HCT116 (cell line): Measurements from ENCODE around the gene NT5C1A. TPM values are rescaled to one million over a fixed set of nuclear protein-coding genes. Genes with fewer than 3 reads are reported as not detected.

Experiments
- ATAC-seq: fragments of 200-7000 bp; cut with Tn5 transposase; 2 replicates; pipeline ENCODE4 v1.9.1; 2020; ENCODE audit warnings: mild to moderate bottlenecking, moderate library complexity
- BruUV-seq: library from RNA; stranded (reverse); fragments of 400-500 nt; replicated peaks from 2 replicates; lab custom pipeline; 2021; lab: Mats Ljungman, UMichigan
- CTCF ChIA-PET: fragments of 300-600 bp; sonication (Branson Sonifier 250); formaldehyde crosslinking; loops from one replicate; lab custom pipeline; 2021; ENCODE audit warnings: antibody characterized with exemption; lab: Charles Lee
- POLR2A ChIA-PET: fragments of 300-600, 350-600 bp; sonication (Branson Sonifier 250); formaldehyde crosslinking; loops from one replicate; lab custom pipeline; 2021; ENCODE audit warnings: antibody characterized with exemption; lab: Charles Lee
- RAD21 ChIA-PET, 2 experiments: fragments of 300-600 bp; sonication (Branson Sonifier 250); formaldehyde crosslinking; loops; one replicate each; lab custom pipeline; 2023; ENCODE audit warnings: low total read pairs in 2 of 2; ENCODE audit not compliant: uncharacterized antibody in 2 of 2, unreplicated experiment in 2 of 2, low non-redundant PET in 1 of 2; lab: Charles Lee
- DNase-seq: peaks from one replicate; pipeline ENCODE4 v3.0.0-alpha.2; 2010; ENCODE audit warnings: low read depth, low spot score
- H2AFZ ChIP-seq: fragments of 200-600 bp; shearing (Covaris generic), sonication (generic); 2 replicates; pipeline ENCODE4 v1.6.1; 2017; ENCODE audit warnings: low read depth, mixed run types, mixed read lengths, antibody characterized with exemption, low read length; ENCODE audit not compliant: poor library complexity, severe bottlenecking
- H3K27ac ChIP-seq: 2 replicates; pipeline ENCODE4 v1.5.1; 2012; ENCODE audit warnings: low read depth, low read length
- H3K27me3 ChIP-seq: fragments of 200-600 bp; sonication (generic); 2 replicates; pipeline ENCODE4 v1.6.1; 2016; ENCODE audit warnings: mixed run types, low read length, mixed read lengths; ENCODE audit not compliant: insufficient read depth
- H3K36me3 ChIP-seq, 2 experiments: fragments of 200-500 bp in 1 of 2; fragments of 200-600 bp in 1 of 2; sonication (Bioruptor generic) in 1 of 2; sonication (generic) in 1 of 2; 2 replicates each; pipeline versions ENCODE4 v1.5.1 to v1.6.1; 2014 to 2016; ENCODE audit warnings: low read length in 2 of 2, inconsistent platforms in 1 of 2, mixed read lengths in 1 of 2, mixed run types in 1 of 2; ENCODE audit not compliant: insufficient read depth in 2 of 2, control insufficient read depth in 1 of 2
- H3K4me1 ChIP-seq, 2 experiments: fragments of 200-600 bp in 1 of 2; sonication (generic) in 1 of 2; 2 replicates each; pipeline versions ENCODE4 v1.5.1 to v1.6.1; 2012 to 2017; ENCODE audit warnings: low read length in 2 of 2, inconsistent platforms in 1 of 2, mild to moderate bottlenecking in 1 of 2, mixed read lengths in 1 of 2, mixed run types in 1 of 2, moderate library complexity in 1 of 2; ENCODE audit not compliant: insufficient read depth in 2 of 2, control insufficient read depth in 1 of 2
- H3K4me2 ChIP-seq: fragments of 200-600 bp; sonication (generic); 2 replicates; pipeline ENCODE4 v1.6.1; 2017; ENCODE audit warnings: mixed run types, low read length, mixed read lengths
- H3K4me3 ChIP-seq, 2 experiments: fragments of 200-600 bp in 1 of 2; sonication (generic) in 1 of 2; replicated peaks in 1 of 2; 2 replicates each; pipeline ENCODE4 v1.5.1; 2011 to 2016; ENCODE audit warnings: low read length in 2 of 2, control low read depth in 1 of 2, low read depth in 1 of 2, mild to moderate bottlenecking in 1 of 2, mixed read lengths in 1 of 2, mixed run types in 1 of 2
- H3K79me2 ChIP-seq: fragments of 200-600 bp; sonication (generic); 2 replicates; pipeline ENCODE4 v1.6.1; 2017; ENCODE audit warnings: mild to moderate bottlenecking, mixed run types, low read length, moderate library complexity, mixed read lengths; ENCODE audit not compliant: insufficient read depth
- H3K9ac ChIP-seq: fragments of 200-600 bp; sonication (generic); 2 replicates; pipeline ENCODE4 v1.6.1; 2016; ENCODE audit warnings: low read length, mixed read lengths
- H3K9me2 ChIP-seq: fragments of 200-600 bp; sonication (generic), shearing (Covaris generic); 2 replicates; pipeline ENCODE4 v1.6.1; 2017; ENCODE audit warnings: mixed run types, mild to moderate bottlenecking, moderate library complexity; ENCODE audit not compliant: insufficient read depth
- H3K9me3 ChIP-seq, 2 experiments: fragments of 200-500 bp in 1 of 2; fragments of 200-600 bp in 1 of 2; sonication (Bioruptor generic) in 1 of 2; sonication (generic) in 1 of 2; 2 replicates each; pipeline ENCODE4 v1.6.1; 2014 to 2017; ENCODE audit warnings: low read length in 2 of 2, mixed read lengths in 2 of 2, inconsistent platforms in 1 of 2, low read depth in 1 of 2, mild to moderate bottlenecking in 1 of 2, mixed run types in 1 of 2, moderate library complexity in 1 of 2; ENCODE audit not compliant: control insufficient read depth in 1 of 2, insufficient read depth in 1 of 2
- H4K20me1 ChIP-seq: fragments of 200-600 bp; sonication (generic), shearing (Covaris generic); 2 replicates; pipeline ENCODE4 v1.6.1; 2017; ENCODE audit warnings: mixed run types, mild to moderate bottlenecking, moderate library complexity; ENCODE audit not compliant: insufficient read depth
- CBX3 ChIP-seq: IDR thresholded peaks from 2 replicates; pipeline ENCODE4 v1.6.1; 2012; ENCODE audit warnings: low read depth
- EGR1 ChIP-seq: IDR thresholded peaks from 2 replicates; pipeline ENCODE4 v1.6.1; 2012; ENCODE audit warnings: low read depth
- EZH2phosphoT487 ChIP-seq: fragments of 200-600 bp; IDR thresholded peaks from 2 replicates; pipeline ENCODE4 v1.6.1; 2018; ENCODE audit warnings: antibody characterized with exemption, borderline replicate concordance
- FOSL1 ChIP-seq: IDR thresholded peaks from 2 replicates; pipeline ENCODE4 v1.6.1; 2012; ENCODE audit warnings: low read depth
- POLR2A ChIP-seq: IDR thresholded peaks from 2 replicates; pipeline ENCODE4 v1.7.0; 2011; ENCODE audit warnings: borderline replicate concordance; ENCODE audit not compliant: insufficient read depth, insufficient read length; ENCODE audit errors: extremely low read depth
- POLR2AphosphoS5 ChIP-seq: IDR thresholded peaks from 2 replicates; pipeline ENCODE4 v1.6.1; 2011; ENCODE audit warnings: mild to moderate bottlenecking, low read depth, low read length, moderate library complexity
- RAD21 ChIP-seq: IDR thresholded peaks from 2 replicates; pipeline ENCODE4 v1.6.1; 2012; ENCODE audit warnings: low read depth, mild to moderate bottlenecking
- SRF ChIP-seq: IDR thresholded peaks from 2 replicates; pipeline ENCODE4 v1.6.1; 2012; ENCODE audit warnings: low read depth
- intact Hi-C: fragments of 100-400 bp; cut with micrococcal nuclease; formaldehyde crosslinking; loops from 2 replicates; pipeline ENCODE4 v1.10.0; 2022
- total RNA-seq: library from RNA; stranded (reverse); gene quantifications from one replicate; pipeline ENCODE4 v1.2.1, GENCODE V29; 2021; ENCODE audit not compliant: unreplicated experiment
- TF ChIP-seq, protein P1 (sequence below): IDR thresholded peaks from 2 replicates; pipeline ENCODE4 v1.6.1; 2011; ENCODE audit warnings: mild to moderate bottlenecking, low read length, moderate library complexity; ENCODE audit not compliant: insufficient replicate concordance; ENCODE audit errors: extremely low read depth
- TF ChIP-seq, protein P2 (sequence below): IDR thresholded peaks from 2 replicates; pipeline ENCODE4 v1.6.1; 2012

Gene NT5C1A
- total RNA-seq, 1 experiment from 2014 or later: not detected

DNA sequence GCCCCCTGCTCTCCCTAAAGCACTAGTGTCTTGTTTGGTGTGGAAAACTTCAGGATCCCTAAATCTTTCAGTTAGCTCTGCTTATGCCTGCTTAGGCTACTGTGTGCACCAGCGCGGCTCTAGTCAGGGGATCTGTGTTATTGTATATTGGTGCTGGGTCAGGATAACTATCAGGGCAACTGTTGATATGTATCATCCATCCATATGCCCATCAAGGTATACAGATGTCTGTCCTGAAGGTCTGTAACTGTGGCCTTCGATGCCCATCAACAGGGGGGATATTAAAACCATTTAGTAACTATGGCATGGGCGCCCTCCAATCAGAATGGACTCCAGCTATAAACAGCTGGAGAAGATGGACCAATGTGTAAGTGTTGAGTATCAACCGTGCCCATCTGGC is 12.4 kb downstream of the NT5C1A start:
- no peaks in the 10 kb centered on the region for H3K79me2 ChIP-seq
- CTCF ChIA-PET: interaction anchor here (1.3 to 2.0 kb wide), 3 partner anchors 51 to 79 kb away, joined by 3 to 11 read pairs (median 6); partner anchors contain the start of gene PPIE
- H3K9me3 ChIP-seq: no peaks in the 10 kb centered on the region
- H3K4me2 ChIP-seq: no peak overlapping the region
- no peak overlapping the region for H3K27ac ChIP-seq
- DNase-seq (no peak), ATAC-seq (no peak)
- H3K9me2 ChIP-seq: no peaks in the 10 kb centered on the region
- TF ChIP-seq POLR2A (no peak), SRF (no peak), POLR2AphosphoS5 (no peak)
- no peak overlapping the region for H2AFZ ChIP-seq
- H3K27me3 ChIP-seq: no peaks in the 10 kb centered on the region
- no peaks in the 10 kb centered on the region for H4K20me1 ChIP-seq
- H3K4me1 ChIP-seq: peaks cover 0 to 9% of the 10 kb centered on the region in 2 experiments; a peak in 2 of 4 replicates
- RAD21 ChIA-PET: no interaction called here
- no TSS peak for BruUV-seq
- intact Hi-C loops: loop anchor here (5.0 kb wide), 1 partner anchor 63 kb away; no protein-coding TSS in a partner anchor
- H3K9ac ChIP-seq: no peak overlapping the region
- POLR2A ChIA-PET: no interaction called here
- H3K4me3 ChIP-seq: no peak overlapping the region
- H3K36me3 ChIP-seq: no peaks in the 10 kb centered on the region

DNA sequence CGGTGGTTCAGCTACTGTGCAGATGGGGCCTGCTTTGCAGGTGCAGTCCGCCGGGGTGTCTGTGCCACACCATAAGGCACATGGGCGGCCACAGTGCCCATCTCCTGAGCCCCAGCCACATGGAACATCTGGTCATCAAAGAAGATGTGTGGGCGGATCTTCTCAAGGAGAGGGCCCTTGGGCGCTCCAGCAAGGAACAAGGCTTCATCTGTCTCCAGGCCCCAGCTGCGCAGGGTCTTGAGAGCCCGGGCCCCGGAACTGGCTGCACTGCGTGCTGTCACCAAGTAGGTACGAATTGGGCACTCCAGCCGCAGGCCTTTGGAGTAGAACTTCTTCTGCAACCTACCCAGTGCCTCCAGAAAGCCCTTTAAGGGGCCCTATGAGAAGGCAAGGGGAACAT is 12.8 kb downstream of the NT5C1A start:
- DNase-seq (no peak), ATAC-seq (no peak)
- H2AFZ ChIP-seq: no peak overlapping the region
- H3K9me2 ChIP-seq: no peaks in the 10 kb centered on the region
- no peaks in the 10 kb centered on the region for H4K20me1 ChIP-seq
- ChIA-PET POLR2A (interaction anchor here (1.6 kb wide), 1 partner anchor 53 kb away, joined by 8 read pairs; no protein-coding TSS in a partner anchor), CTCF (interaction anchor here (1.8 to 3.9 kb wide), 6 partner anchors 10 to 560 kb away, joined by 11 to 38 read pairs (median 20); partner anchors contain the start of gene PPIE), RAD21 (interaction anchor here in 1 of 2 experiments (1.0 kb wide), 1 partner anchor 43 kb away, joined by 3 read pairs; no protein-coding TSS in a partner anchor)
- intact Hi-C loops: loop anchor here (5.0 kb wide), 1 partner anchor 63 kb away; no protein-coding TSS in a partner anchor
- BruUV-seq: no TSS peak
- H3K27me3 ChIP-seq: no peaks in the 10 kb centered on the region
- no peak overlapping the region for H3K4me2 ChIP-seq
- H3K79me2 ChIP-seq: no peaks in the 10 kb centered on the region
- no peaks in the 10 kb centered on the region for H3K36me3 ChIP-seq
- TF ChIP-seq RAD21 (no peak), CBX3 (no peak), SRF (no peak), EGR1 (no peak), EZH2phosphoT487 (no peak), FOSL1 (no peak), POLR2AphosphoS5 (no peak)
- TF ChIP-seq, protein P1, sequence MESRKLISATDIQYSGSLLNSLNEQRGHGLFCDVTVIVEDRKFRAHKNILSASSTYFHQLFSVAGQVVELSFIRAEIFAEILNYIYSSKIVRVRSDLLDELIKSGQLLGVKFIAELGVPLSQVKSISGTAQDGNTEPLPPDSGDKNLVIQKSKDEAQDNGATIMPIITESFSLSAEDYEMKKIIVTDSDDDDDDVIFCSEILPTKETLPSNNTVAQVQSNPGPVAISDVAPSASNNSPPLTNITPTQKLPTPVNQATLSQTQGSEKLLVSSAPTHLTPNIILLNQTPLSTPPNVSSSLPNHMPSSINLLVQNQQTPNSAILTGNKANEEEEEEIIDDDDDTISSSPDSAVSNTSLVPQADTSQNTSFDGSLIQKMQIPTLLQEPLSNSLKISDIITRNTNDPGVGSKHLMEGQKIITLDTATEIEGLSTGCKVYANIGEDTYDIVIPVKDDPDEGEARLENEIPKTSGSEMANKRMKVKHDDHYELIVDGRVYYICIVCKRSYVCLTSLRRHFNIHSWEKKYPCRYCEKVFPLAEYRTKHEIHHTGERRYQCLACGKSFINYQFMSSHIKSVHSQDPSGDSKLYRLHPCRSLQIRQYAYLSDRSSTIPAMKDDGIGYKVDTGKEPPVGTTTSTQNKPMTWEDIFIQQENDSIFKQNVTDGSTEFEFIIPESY: no peak
- TF ChIP-seq, protein P2, sequence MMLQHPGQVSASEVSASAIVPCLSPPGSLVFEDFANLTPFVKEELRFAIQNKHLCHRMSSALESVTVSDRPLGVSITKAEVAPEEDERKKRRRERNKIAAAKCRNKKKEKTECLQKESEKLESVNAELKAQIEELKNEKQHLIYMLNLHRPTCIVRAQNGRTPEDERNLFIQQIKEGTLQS: no peak
- H3K4me3 ChIP-seq: no peak overlapping the region
- H3K4me1 ChIP-seq: peaks cover 0 to 9% of the 10 kb centered on the region in 2 experiments; a peak in 2 of 4 replicates
- H3K9ac ChIP-seq: no peak overlapping the region
- H3K27ac ChIP-seq: no peak overlapping the region
- no peaks in the 10 kb centered on the region for H3K9me3 ChIP-seq
